Measurements from ENCODE around the gene SLAIN1. TPM values are rescaled to one million over a fixed set of nuclear protein-coding genes. Genes with fewer than 3 reads are reported as not detected.

SLAIN1 gene
- total and polyA plus RNA-seq, 10 of the 15 experiments (the other 5 are each of a cell fraction or from before 2014, with no cell fraction given): 11.9 to 140 (median 56.9) TPM

DNA sequence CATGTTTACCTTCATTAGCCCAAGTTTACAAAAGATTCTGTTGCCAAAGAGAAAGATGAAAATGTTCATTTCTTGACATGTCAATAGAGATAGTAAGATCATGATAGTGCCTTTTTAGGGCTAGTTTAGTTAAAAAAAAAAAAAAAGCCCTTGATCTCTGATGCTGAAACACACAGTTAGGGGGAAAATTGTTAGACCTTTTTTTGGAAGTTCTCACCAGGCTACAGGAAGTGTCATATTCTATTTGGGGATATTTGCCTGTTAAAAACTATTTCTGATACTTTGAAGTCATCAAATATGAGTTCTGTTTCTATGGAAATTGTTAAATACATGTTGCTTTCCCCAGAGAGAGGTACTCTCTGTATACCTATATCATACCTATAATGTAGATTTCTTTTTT is 21.6 kb downstream of the SLAIN1 start (continued):
- TF ChIP-seq, protein P1, sequence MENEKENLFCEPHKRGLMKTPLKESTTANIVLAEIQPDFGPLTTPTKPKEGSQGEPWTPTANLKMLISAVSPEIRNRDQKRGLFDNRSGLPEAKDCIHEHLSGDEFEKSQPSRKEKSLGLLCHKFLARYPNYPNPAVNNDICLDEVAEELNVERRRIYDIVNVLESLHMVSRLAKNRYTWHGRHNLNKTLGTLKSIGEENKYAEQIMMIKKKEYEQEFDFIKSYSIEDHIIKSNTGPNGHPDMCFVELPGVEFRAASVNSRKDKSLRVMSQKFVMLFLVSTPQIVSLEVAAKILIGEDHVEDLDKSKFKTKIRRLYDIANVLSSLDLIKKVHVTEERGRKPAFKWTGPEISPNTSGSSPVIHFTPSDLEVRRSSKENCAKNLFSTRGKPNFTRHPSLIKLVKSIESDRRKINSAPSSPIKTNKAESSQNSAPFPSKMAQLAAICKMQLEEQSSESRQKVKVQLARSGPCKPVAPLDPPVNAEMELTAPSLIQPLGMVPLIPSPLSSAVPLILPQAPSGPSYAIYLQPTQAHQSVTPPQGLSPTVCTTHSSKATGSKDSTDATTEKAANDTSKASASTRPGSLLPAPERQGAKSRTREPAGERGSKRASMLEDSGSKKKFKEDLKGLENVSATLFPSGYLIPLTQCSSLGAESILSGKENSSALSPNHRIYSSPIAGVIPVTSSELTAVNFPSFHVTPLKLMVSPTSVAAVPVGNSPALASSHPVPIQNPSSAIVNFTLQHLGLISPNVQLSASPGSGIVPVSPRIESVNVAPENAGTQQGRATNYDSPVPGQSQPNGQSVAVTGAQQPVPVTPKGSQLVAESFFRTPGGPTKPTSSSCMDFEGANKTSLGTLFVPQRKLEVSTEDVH (IDR thresholded peaks at IDR 0.05; ENCODE audit: low read depth, partially characterized antibody): no peak

GRCh38 chr13:77720988-77721387 is 23.5 kb downstream of the SLAIN1 start:
- H2AFZ ChIP-seq (ENCODE audit: control insufficient read depth, low read depth, low read length): no peak overlapping the region
- peak; percentile 26; the same call in 2 of the 3 replicates for ATAC-seq
- FAIRE-seq: no peak
- ChIA-PET SMC1A (ENCODE audit: uncharacterized antibody, unreplicated experiment) (interaction anchor here (0.9 to 6.2 kb wide), 5 partner anchors 8 to 173 kb away, joined by 3 to 61 read pairs (median 7); partner anchors contain the start of gene SLAIN1), POLR2A (interaction anchor here (1.7 to 2.3 kb wide), 2 partner anchors 9 to 21 kb away, joined by 4 to 15 read pairs; no protein-coding TSS in a partner anchor), CTCF (interaction anchor here (1.1 kb wide), 1 partner anchor 128 kb away, joined by 3 read pairs; no protein-coding TSS in a partner anchor), RAD21 (ENCODE audit: unreplicated experiment) (no interaction called here)
- 0 out of 4 replicates have a peak, but pooled peaks cover 0 to 12% of the 10 kb centered on the region in 2 experiments for H3K36me3 ChIP-seq (ENCODE audit: control insufficient read depth in 2 of 2, insufficient read depth in 2 of 2, low read length in 1 of 2)
- TF ChIP-seq, protein P2, sequence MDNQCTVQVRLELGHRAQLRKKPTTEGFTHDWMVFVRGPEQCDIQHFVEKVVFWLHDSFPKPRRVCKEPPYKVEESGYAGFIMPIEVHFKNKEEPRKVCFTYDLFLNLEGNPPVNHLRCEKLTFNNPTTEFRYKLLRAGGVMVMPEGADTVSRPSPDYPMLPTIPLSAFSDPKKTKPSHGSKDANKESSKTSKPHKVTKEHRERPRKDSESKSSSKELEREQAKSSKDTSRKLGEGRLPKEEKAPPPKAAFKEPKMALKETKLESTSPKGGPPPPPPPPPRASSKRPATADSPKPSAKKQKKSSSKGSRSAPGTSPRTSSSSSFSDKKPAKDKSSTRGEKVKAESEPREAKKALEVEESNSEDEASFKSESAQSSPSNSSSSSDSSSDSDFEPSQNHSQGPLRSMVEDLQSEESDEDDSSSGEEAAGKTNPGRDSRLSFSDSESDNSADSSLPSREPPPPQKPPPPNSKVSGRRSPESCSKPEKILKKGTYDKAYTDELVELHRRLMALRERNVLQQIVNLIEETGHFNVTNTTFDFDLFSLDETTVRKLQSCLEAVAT (IDR thresholded peaks at IDR 0.05): 0 out of 2 replicates have a peak, but pooled peaks have one; percentile 18
- no peak for TF ChIP-seq SMARCA5 (IDR thresholded peaks at IDR 0.05)
- TF ChIP-seq SPI1 (IDR thresholded peaks at IDR 0.05; ENCODE audit: borderline replicate concordance, insufficient read depth, low read depth, low read length): peak; percentile 40; the same call in 1 of the 2 replicates
- intact Hi-C loops (cut with micrococcal nuclease; ENCODE audit: unreplicated experiment) (no loop called here), in situ Hi-C loops (cut with MboI) (loop anchor here (25.0 kb wide), 1 partner anchor 1666 kb away; no protein-coding TSS in a partner anchor)
- no TSS peak for BruUV-seq (replicated peaks)
- no peak overlapping the region for H3K27ac ChIP-seq (ENCODE audit: control insufficient read depth, insufficient read depth)
- H3K4me2 ChIP-seq (ENCODE audit: control insufficient read depth, insufficient read depth): no peak overlapping the region
- H4K20me1 ChIP-seq (ENCODE audit: control insufficient read depth, insufficient read depth): no peaks in the 10 kb centered on the region
- WGBS (ENCODE audit: insufficient coverage, insufficient replicate concordance, low lambda C conversion rate, missing lambda C conversion rate): over 99% methylated on average over 5 of the region's 5 CpGs
- H3K27me3 ChIP-seq (replicated peaks in 1 of 2; ENCODE audit: control insufficient read depth in 2 of 2, insufficient read depth in 2 of 2, low read length in 1 of 2): no peaks in the 10 kb centered on the region
- peaks cover 3% of the 10 kb centered on the region; the same call in 2 of the 3 replicates for H3K9me3 ChIP-seq (replicated peaks; ENCODE audit: control insufficient read depth, insufficient read depth, low read length)
- no peaks in the 10 kb centered on the region for H3K4me1 ChIP-seq (ENCODE audit: control insufficient read depth, insufficient read depth, low read length)
- no peak overlapping the region for H3K9ac ChIP-seq (ENCODE audit: control insufficient read depth, insufficient read depth, low read length)
- peaks cover 10% of the 10 kb centered on the region for H3K79me2 ChIP-seq (ENCODE audit: control insufficient read depth, insufficient read depth, low read length)
- no peak for DNase-seq (ENCODE audit: low read depth, low spot score)
- no peak overlapping the region for H3K4me3 ChIP-seq

Data from GM12878 (cell line).